Skeletal muscle tissue (tissue), 4 donors: Measurements from ENCODE around the gene DAGLA. TPM values are rescaled to one million over a fixed set of nuclear protein-coding genes. Genes with fewer than 3 reads are reported as not detected.
A peak's percentile ranks its signal among the peaks of the same experiment; 100 is the strongest.

Experiments used
- H3K27ac ChIP-seq: one replicate; pipeline ENCODE4 v1.7.0; 2013; ENCODE audit warnings: mild to moderate bottlenecking, low read depth, low read length, inconsistent platforms
- H3K27me3 ChIP-seq, 3 donors: one replicate each; pipeline ENCODE4 v1.7.0; 2013; ENCODE audit warnings: low read length in 3 of 3; ENCODE audit not compliant: control insufficient read depth in 3 of 3, insufficient read depth in 3 of 3
- H3K36me3 ChIP-seq, 3 donors: one replicate each; pipeline ENCODE4 v1.7.0; 2013; ENCODE audit warnings: low read length in 3 of 3; ENCODE audit not compliant: control insufficient read depth in 3 of 3, insufficient read depth in 3 of 3
- H3K4me1 ChIP-seq, 3 donors: one replicate each; pipeline ENCODE4 v1.7.0; 2013; ENCODE audit warnings: low read length in 3 of 3, mild to moderate bottlenecking in 3 of 3; ENCODE audit not compliant: control insufficient read depth in 3 of 3, insufficient read depth in 3 of 3
- H3K4me3 ChIP-seq, 3 donors: one replicate each; pipeline ENCODE4 v1.7.0; 2013; ENCODE audit warnings: low read length in 3 of 3
- H3K9ac ChIP-seq, 3 donors: one replicate each; pipeline ENCODE4 v1.7.0; 2013; ENCODE audit warnings: low read length in 3 of 3, mild to moderate bottlenecking in 3 of 3, moderate library complexity in 2 of 3, low read depth in 1 of 3
- H3K9me3 ChIP-seq, 3 donors: one replicate each; pipeline ENCODE4 v1.7.0; 2013; ENCODE audit warnings: low read length in 3 of 3; ENCODE audit not compliant: control insufficient read depth in 3 of 3
- total RNA-seq: library from RNA; depleted of rRNA; stranded (reverse); fragments of >200 nt; gene quantifications from one replicate; pipeline ENCODE4 v1.2.3, GENCODE V29; 2014
- donor health status: Osteomylitis.

Gene DAGLA
- total RNA-seq, 1 donor from 2014 or later = 1.0 TPM

GRCh38 chr11:61747192-61747966, 67.2 kb downstream of the DAGLA start:
- no peak overlapping the region for H3K27ac ChIP-seq

GRCh38 chr11:61747967-61748285, 67.7 kb downstream of the DAGLA start:
- H3K27ac ChIP-seq = no peak overlapping the region
- H3K4me3 ChIP-seq = no peak overlapping the region
- no peaks in the 10 kb centered on the region for H3K36me3 ChIP-seq
- H3K27me3 ChIP-seq = peaks cover 5 to 13% (median 7%) of the 10 kb centered on the region in 3 donors
- peaks cover 5 to 11% (median 8%) of the 10 kb centered on the region in 3 donors for H3K4me1 ChIP-seq
- H3K9ac ChIP-seq = peak overlapping the region in 1 of 3 donors; percentile 45
- H3K9me3 ChIP-seq = no peaks in the 10 kb centered on the region

More at GRCh38 chr11:61747192-61747966, 67.2 kb downstream of the DAGLA start:
- H3K36me3 ChIP-seq = peaks cover 0 to under 1% (median 0%) of the 10 kb centered on the region in 3 donors
- H3K27me3 ChIP-seq = peaks cover 3 to 9% (median 4%) of the 10 kb centered on the region in 3 donors
- no peaks in the 10 kb centered on the region for H3K9me3 ChIP-seq
- peaks cover 5 to 11% (median 5%) of the 10 kb centered on the region in 3 donors for H3K4me1 ChIP-seq
- H3K4me3 ChIP-seq = no peak overlapping the region
- peak overlapping the region in 1 of 3 donors; percentile 45 for H3K9ac ChIP-seq

- H3K36me3 ChIP-seq = no peaks in the 10 kb centered on the region
- no peak overlapping the region for H3K9ac ChIP-seq
- H3K27ac ChIP-seq = no peak overlapping the region
- no peak overlapping the region for H3K4me3 ChIP-seq
- peaks cover 8 to 22% (median 11%) of the 10 kb centered on the region in 3 donors for H3K27me3 ChIP-seq
- H3K9me3 ChIP-seq = no peaks in the 10 kb centered on the region
- peaks cover 5 to 11% (median 8%) of the 10 kb centered on the region in 3 donors for H3K4me1 ChIP-seq
Observed at GRCh38 chr11:61749591-61750217, 69.5 kb downstream of the DAGLA start.

GRCh38 chr11:61750631-61751273, 70.6 kb downstream of the DAGLA start:
- Histone ChIP-seq H3K4me1 (peaks cover 5 to 11% (median 8%) of the 10 kb centered on the region in 3 donors), H3K9ac (no peak overlapping the region), H3K27me3 (peaks cover 8 to 22% (median 11%) of the 10 kb centered on the region in 3 donors), H3K27ac (no peak overlapping the region), H3K4me3 (no peak overlapping the region), H3K36me3 (no peaks in the 10 kb centered on the region), H3K9me3 (no peaks in the 10 kb centered on the region)

GRCh38 chr11:61751384-61751783, 71.2 kb downstream of the DAGLA start:
- no peak overlapping the region for H3K27ac ChIP-seq
- H3K9ac ChIP-seq = no peak overlapping the region
- H3K27me3 ChIP-seq = peaks cover 8 to 22% (median 11%) of the 10 kb centered on the region in 3 donors
- no peak overlapping the region for H3K4me3 ChIP-seq
- peaks cover 5 to 11% (median 8%) of the 10 kb centered on the region in 3 donors for H3K4me1 ChIP-seq
- H3K36me3 ChIP-seq = no peaks in the 10 kb centered on the region
- no peaks in the 10 kb centered on the region for H3K9me3 ChIP-seq

GRCh38 chr11:61752117-61752924, 72.1 kb downstream of the DAGLA start, which contains the start of gene MYRF:
TSS of gene MYRF (plus strand) at chr11:61752636. CDS start at chr11:61752745, 109 bp downstream.
- no peaks in the 10 kb centered on the region for H3K9me3 ChIP-seq
- H3K9ac ChIP-seq = peak within 1 kb of the TSS in 2 of 3 donors; percentile 23 to 45
- peak within 1 kb of the TSS in 2 of 3 donors; percentile 27 to 41 for H3K4me3 ChIP-seq
- H3K27me3 ChIP-seq = peaks cover 8 to 22% (median 11%) of the 10 kb centered on the region in 3 donors
- peaks cover 5 to 11% (median 8%) of the 10 kb centered on the region in 3 donors for H3K4me1 ChIP-seq
- no peak within 1 kb of the TSS for H3K27ac ChIP-seq
- no peaks in the 10 kb centered on the region for H3K36me3 ChIP-seq

GRCh38 chr11:61752925-61753521, 72.8 kb downstream of the DAGLA start:
- H3K9me3 ChIP-seq = no peaks in the 10 kb centered on the region
- peaks cover 8 to 22% (median 11%) of the 10 kb centered on the region in 3 donors for H3K27me3 ChIP-seq
- H3K27ac ChIP-seq = no peak overlapping the region
- H3K36me3 ChIP-seq = no peaks in the 10 kb centered on the region
- H3K9ac ChIP-seq = peak overlapping the region in 2 of 3 donors; percentile 23 to 25
- peaks cover 2 to 8% (median 4%) of the 10 kb centered on the region in 3 donors for H3K4me1 ChIP-seq
- peak overlapping the region in 1 of 3 donors; percentile 27 for H3K4me3 ChIP-seq

GRCh38 chr11:61753672-61754071, 73.5 kb downstream of the DAGLA start:
- Histone ChIP-seq H3K4me1 (peaks cover 0 to 5% (median 3%) of the 10 kb centered on the region in 3 donors), H3K9me3 (no peaks in the 10 kb centered on the region), H3K9ac (no peak overlapping the region), H3K4me3 (no peak overlapping the region), H3K36me3 (no peaks in the 10 kb centered on the region), H3K27me3 (peaks cover 10 to 21% (median 11%) of the 10 kb centered on the region in 3 donors), H3K27ac (no peak overlapping the region)
